SK-N-MC (cell line): ENCODE data around the gene ATXN1.

Source experiments
- DNase-seq: peaks from one replicate; pipeline ENCODE4 v3.0.0-alpha.2; 2011; ENCODE audit warnings: low read depth, low spot score
- H3K27ac ChIP-seq: fragments of 200-600 bp; sonication (generic); 2 replicates; pipeline ENCODE4 v1.5.1; 2016; ENCODE audit warnings: mixed run types
- H3K36me3 ChIP-seq: fragments of 200-600 bp; sonication (generic); 2 replicates; pipeline ENCODE4 v1.6.1; 2017; ENCODE audit warnings: antibody characterized with exemption, low read length, mixed read lengths; ENCODE audit not compliant: insufficient read depth
- H3K4me3 ChIP-seq: fragments of 200-600 bp; sonication (generic); 2 replicates; pipeline ENCODE4 v1.5.1; 2016
- H3K9ac ChIP-seq: fragments of 200-600 bp; sonication (generic); 2 replicates; pipeline ENCODE4 v1.8.0; 2017; ENCODE audit warnings: mixed run types, mixed read lengths; ENCODE audit not compliant: insufficient read length
- H3K9me3 ChIP-seq: fragments of 200-600 bp; sonication (generic); 2 replicates; pipeline ENCODE4 v1.6.1; 2017; ENCODE audit warnings: low read depth, mild to moderate bottlenecking, antibody characterized with exemption, low read length, moderate library complexity, mixed read lengths
- EZH2 ChIP-seq: fragments of 200-600 bp; sonication (generic); IDR thresholded peaks from one replicate; pipeline ENCODE4 v1.6.1; 2017; ENCODE audit warnings: antibody characterized with exemption
- FOXP2 ChIP-seq: optimal IDR thresholded peaks from 2 replicates; pipeline ENCODE3; 2011; ENCODE audit warnings: mild to moderate bottlenecking, moderate library complexity; ENCODE audit not compliant: insufficient read depth; ENCODE audit errors: extremely low read length, control extremely low read depth
- POLR2AphosphoS5 ChIP-seq: IDR thresholded peaks from 2 replicates; pipeline ENCODE4 v1.6.1; 2012; ENCODE audit warnings: mild to moderate bottlenecking, low read depth, low read length, borderline replicate concordance

Gene ATXN1

DNA sequence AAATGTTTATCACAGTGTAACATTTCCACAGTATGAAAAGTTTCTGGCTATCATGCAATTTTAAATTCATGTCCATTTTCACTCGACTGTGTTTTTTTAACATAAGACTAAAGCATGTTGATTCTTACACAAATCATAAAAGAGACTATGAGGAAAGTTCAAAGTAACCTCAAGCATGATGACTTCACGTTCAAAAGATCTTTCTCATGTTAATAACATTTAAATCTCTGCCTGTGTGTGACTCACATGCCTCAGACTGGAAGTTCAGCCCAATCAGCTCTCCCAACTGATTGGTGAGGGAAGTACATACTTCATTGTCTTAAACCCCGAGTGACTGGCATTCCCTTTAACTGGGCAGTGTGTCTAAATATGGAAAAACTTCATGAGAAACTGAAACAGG is 37.4 kb downstream of the ATXN1 start:
- Histone ChIP-seq H3K9ac (no peak overlapping the region), H3K36me3 (no peaks in the 10 kb centered on the region), H3K4me3 (no peak overlapping the region), H3K9me3 (no peaks in the 10 kb centered on the region), H3K27ac (no peak overlapping the region; the same call in 1 of the 2 replicates)
- no peak for TF ChIP-seq FOXP2
- TF ChIP-seq POLR2AphosphoS5 = no peak
- no peak for TF ChIP-seq EZH2
- DNase-seq = no peak

DNA sequence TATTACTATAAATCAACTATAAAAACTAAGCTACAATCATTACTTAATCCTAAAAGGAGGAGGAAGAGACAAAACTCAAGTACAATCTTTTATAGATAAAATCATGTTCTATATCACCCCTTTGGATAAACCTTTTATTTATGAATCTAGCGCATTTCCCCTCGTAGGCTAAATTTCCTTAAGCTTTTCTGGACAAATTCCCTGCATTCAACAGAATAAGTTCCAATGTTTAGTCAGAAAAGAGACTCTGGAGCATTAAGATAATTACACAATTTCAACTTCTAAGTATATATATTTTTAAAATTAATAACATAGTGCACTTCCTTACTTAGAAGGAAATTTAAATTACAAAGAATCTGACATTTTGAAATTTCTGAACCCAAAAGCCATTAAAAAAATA is 37.9 kb downstream of the ATXN1 start:
- Histone ChIP-seq H3K27ac (peak overlapping the region; percentile 39; the same call in 1 of the 2 replicates), H3K9me3 (no peaks in the 10 kb centered on the region), H3K36me3 (no peaks in the 10 kb centered on the region), H3K9ac (no peak overlapping the region), H3K4me3 (no peak overlapping the region)
- no peak for DNase-seq
- no peak for TF ChIP-seq EZH2
- no peak for TF ChIP-seq POLR2AphosphoS5
- TF ChIP-seq FOXP2 = no peak

DNA sequence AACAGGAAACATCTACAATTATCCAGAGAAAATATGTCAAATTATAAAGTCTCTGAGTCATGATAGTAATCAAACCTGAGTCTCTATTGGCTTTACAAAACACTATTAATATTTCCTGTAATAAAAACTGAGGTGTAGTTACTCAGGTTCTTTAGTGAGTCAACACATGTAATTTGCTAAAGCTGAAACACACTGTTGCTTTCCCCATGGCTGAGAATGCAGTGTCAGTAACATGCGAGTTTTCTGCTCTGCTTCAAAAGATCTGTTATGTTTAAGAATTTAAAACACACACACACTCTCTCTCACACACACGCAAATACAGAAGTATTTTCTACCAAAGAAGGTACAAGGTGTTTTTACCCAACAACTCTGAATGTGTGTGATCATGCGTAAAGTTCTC is 38.6 kb downstream of the ATXN1 start:
- Histone ChIP-seq H3K4me3 (peak overlapping the region; percentile 27; the same call in 1 of the 2 replicates), H3K27ac (no peak overlapping the region), H3K9ac (no peak overlapping the region), H3K36me3 (no peaks in the 10 kb centered on the region), H3K9me3 (no peaks in the 10 kb centered on the region)
- no peak for DNase-seq
- TF ChIP-seq POLR2AphosphoS5 = no peak
- no peak for TF ChIP-seq FOXP2
- no peak for TF ChIP-seq EZH2

DNA sequence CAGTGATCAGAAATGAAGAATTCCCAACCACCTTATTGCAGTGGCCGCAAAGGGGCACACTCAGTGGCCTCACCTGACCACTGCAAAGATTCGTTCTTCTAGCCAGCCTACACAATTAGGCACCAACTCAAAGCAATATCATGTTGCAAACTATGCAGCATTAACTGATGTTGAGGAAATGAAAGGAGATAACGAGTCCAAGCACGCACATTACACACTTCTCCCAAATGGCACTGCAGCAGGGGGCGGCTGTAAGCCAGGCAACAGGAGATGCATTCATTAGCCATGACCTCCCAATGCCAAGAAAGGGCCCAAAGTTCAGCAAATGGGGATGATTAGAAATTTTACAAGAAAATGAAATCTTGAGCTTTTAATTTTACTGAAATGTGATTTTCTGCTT is 39.3 kb downstream of the ATXN1 start:
- H3K27ac ChIP-seq = no peak overlapping the region
- no peaks in the 10 kb centered on the region for H3K36me3 ChIP-seq
- H3K9me3 ChIP-seq = no peaks in the 10 kb centered on the region
- TF ChIP-seq FOXP2 (no peak), EZH2 (no peak), POLR2AphosphoS5 (no peak)
- no peak for DNase-seq
- H3K4me3 ChIP-seq = peak overlapping the region; percentile 27; the same call in 1 of the 2 replicates
- H3K9ac ChIP-seq = no peak overlapping the region

DNA sequence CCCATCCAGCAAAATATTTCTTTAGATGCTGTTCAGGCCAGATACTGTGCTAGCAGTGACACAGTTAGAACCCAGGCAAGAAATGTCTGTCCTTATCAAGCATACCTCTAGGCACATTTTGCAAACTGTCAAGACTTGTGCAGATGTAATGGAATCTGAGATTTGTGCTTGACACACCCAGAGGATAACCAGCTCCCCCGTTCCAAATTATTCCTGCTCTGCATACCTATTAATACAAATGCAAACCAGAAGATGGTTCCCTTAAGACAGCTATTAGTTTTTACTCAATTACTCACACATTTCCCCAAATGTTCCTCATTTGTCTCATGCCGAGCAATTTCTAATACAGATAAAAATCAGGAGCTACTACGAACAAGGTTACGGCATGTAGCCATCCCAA is 40.4 kb downstream of the ATXN1 start:
- Histone ChIP-seq H3K9me3 (no peaks in the 10 kb centered on the region), H3K27ac (no peak overlapping the region), H3K36me3 (no peaks in the 10 kb centered on the region), H3K9ac (no peak overlapping the region), H3K4me3 (no peak overlapping the region)
- DNase-seq = no peak
- TF ChIP-seq EZH2 (no peak), POLR2AphosphoS5 (no peak), FOXP2 (no peak)

DNA sequence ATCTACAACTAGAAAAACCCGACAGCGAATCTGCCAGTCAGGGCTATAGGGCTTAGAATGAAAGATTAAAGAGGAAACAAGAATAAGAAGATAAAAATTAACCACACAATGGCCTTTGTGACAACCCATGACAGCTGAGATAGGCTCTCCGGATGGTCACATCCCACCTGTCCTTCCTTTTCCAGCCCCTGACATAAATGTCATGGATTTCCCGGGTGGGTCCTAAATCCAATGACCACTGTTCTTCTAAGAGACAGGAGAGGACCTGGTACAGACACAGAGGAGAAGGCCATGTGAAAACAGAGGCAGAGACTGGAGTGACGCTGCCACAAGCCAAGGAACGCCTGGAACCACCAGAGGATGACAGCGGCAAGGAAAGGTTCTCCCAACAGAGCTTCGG is 41.8 kb downstream of the ATXN1 start:
- H3K9me3 ChIP-seq = no peaks in the 10 kb centered on the region
- no peak overlapping the region for H3K9ac ChIP-seq
- H3K36me3 ChIP-seq = no peaks in the 10 kb centered on the region
- no peak for TF ChIP-seq POLR2AphosphoS5
- TF ChIP-seq EZH2 = no peak
- TF ChIP-seq FOXP2 = no peak
- H3K4me3 ChIP-seq = no peak overlapping the region
- DNase-seq = no peak
- no peak overlapping the region for H3K27ac ChIP-seq

DNA sequence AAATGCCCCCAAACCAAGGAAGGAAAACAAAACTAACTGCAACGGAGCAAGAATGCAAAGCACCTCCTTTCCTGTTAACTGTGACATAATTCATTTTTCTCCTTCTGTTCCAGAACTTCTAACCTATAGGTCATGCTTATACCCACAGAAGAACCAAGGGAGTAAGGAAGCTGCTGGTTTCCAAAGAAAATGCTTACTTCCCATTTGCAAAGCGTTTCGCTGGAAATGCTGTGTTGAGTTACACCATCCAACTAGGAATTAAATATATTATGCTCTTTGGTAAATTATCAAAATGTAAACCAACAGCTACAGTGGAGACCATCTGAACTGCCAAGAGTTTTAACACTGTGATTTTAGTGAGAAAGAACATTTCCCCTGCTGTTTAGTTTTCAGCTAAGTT is 42.9 kb downstream of the ATXN1 start:
- no peak overlapping the region for H3K9ac ChIP-seq
- DNase-seq = no peak

DNA sequence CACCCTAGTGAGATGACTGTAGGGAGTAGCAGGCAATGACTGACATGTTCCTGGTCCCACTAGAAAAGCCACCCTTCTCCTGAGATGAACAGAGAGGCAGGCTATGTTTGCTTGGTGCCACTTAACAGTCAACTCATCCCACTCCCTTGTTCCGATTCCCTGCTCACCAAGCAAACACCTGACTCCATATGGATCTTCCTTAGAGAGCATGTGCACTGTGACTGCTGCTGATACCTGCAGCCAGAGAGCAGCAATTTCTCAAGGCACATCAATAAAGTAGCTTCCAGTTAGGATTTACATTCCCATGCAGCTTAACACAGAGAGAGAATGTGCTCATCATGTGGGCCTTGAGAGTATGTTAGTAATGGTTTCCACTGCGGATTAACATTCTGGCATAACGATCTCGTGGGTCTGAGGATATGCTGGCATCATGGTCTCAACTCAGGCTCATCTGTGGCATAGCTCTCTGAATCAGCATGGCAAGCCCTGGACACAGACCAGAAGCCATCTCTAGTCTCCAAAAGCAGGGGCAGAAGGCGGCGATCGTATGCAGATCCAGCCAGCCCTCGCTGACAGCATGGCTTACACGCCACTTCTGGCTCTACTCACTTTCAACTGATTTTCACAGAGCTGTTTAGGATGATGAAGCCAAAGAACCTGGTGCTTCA is 43.9 kb downstream of the ATXN1 start:
- Histone ChIP-seq H3K4me3 (no peak overlapping the region), H3K36me3 (no peaks in the 10 kb centered on the region), H3K9me3 (no peaks in the 10 kb centered on the region), H3K27ac (no peak overlapping the region), H3K9ac (no peak overlapping the region)
- no peak for TF ChIP-seq POLR2AphosphoS5
- no peak for TF ChIP-seq EZH2
- no peak for TF ChIP-seq FOXP2
- DNase-seq = no peak

More for the DNA sequence above, 42.9 kb downstream of the ATXN1 start:
- Histone ChIP-seq H3K36me3 (no peaks in the 10 kb centered on the region), H3K9me3 (no peaks in the 10 kb centered on the region), H3K27ac (no peak overlapping the region), H3K4me3 (no peak overlapping the region)
- TF ChIP-seq POLR2AphosphoS5 = no peak
- no peak for TF ChIP-seq EZH2
- no peak for TF ChIP-seq FOXP2

DNA sequence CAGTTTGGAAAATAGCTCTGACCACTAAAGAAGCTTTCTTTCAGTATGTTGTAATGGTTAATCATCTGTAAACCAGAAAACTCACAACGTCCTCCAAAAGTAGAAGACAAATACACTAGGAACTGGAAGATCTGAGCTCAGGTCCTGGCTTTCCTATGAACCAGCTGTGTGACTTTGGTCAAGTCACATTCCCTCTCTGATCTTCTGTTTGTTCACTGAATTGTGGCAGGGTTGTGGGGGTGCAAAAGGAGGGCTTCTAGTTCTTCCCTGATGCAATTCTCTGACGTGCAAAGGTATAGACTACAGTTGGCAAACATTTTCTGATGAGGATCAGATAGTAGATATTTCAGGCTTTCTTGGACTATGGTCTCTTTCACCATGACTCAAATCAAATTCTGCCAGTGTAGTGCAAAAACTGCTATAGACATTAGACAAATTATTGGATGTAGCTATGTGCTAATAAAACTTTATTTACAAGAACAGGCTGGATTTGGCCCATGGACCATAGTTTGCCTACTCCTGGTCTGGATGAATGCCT is 44.9 kb downstream of the ATXN1 start:
- no peaks in the 10 kb centered on the region for H3K36me3 ChIP-seq
- H3K9me3 ChIP-seq = no peaks in the 10 kb centered on the region
- H3K9ac ChIP-seq = no peak overlapping the region
- DNase-seq = no peak
- H3K4me3 ChIP-seq = no peak overlapping the region
- TF ChIP-seq FOXP2 = no peak
- TF ChIP-seq POLR2AphosphoS5 = no peak
- TF ChIP-seq EZH2 = no peak
- no peak overlapping the region for H3K27ac ChIP-seq
